ENCODE results near the gene DYTN.

The DYTN gene

GRCh38 chr2:206626108-206626507 lies 92.1 kb downstream of the DYTN start:
- Mint-ChIP-seq H3K27me3 (peaks cover 16% of the 10 kb centered on the region), H3K36me3 (ENCODE audit: insufficient read depth) (no peaks in the 10 kb centered on the region), H3K4me1 (no peaks in the 10 kb centered on the region), H3K9me3 (no peaks in the 10 kb centered on the region), H3K27ac (ENCODE audit: low read depth) (no peak overlapping the region), H3K4me3 (no peak overlapping the region)
- DNase-seq (ENCODE audit: low spot score in 2 of 2) (no peak), ATAC-seq (replicated peaks; ENCODE audit: extremely low read depth, poor library complexity, severe bottlenecking) (no peak)

GRCh38 chr2:206619011-206619410 lies 99.2 kb downstream of the DYTN start:
- H3K27ac Mint-ChIP-seq (ENCODE audit: low read depth): no peak overlapping the region
- H3K27me3 Mint-ChIP-seq: peaks cover 10% of the 10 kb centered on the region

GRCh38 chr2:206616151-206616550 lies 102.0 kb downstream of the DYTN start:
- H3K9me3 Mint-ChIP-seq: no peaks in the 10 kb centered on the region

More at GRCh38 chr2:206619011-206619410, 99.2 kb downstream of the DYTN start:
- no peaks in the 10 kb centered on the region for H3K4me1 Mint-ChIP-seq
- H3K36me3 Mint-ChIP-seq (ENCODE audit: insufficient read depth): no peaks in the 10 kb centered on the region
- H3K4me3 Mint-ChIP-seq: no peak overlapping the region
- no peak for DNase-seq (ENCODE audit: low spot score in 2 of 2)
- no peak for ATAC-seq (replicated peaks; ENCODE audit: extremely low read depth, poor library complexity, severe bottlenecking)
- no peaks in the 10 kb centered on the region for H3K9me3 Mint-ChIP-seq

GRCh38 chr2:206615417-206616089 lies 102.6 kb downstream of the DYTN start:
- ATAC-seq (replicated peaks; ENCODE audit: extremely low read depth, poor library complexity, severe bottlenecking) (no peak), DNase-seq (ENCODE audit: low spot score in 2 of 2) (no peak)
- peaks cover 10% of the 10 kb centered on the region for H3K27me3 Mint-ChIP-seq
- H3K9me3 Mint-ChIP-seq: no peaks in the 10 kb centered on the region
- H3K27ac Mint-ChIP-seq (ENCODE audit: low read depth): no peak overlapping the region
- no peak overlapping the region for H3K4me3 Mint-ChIP-seq
- no peaks in the 10 kb centered on the region for H3K4me1 Mint-ChIP-seq
- H3K36me3 Mint-ChIP-seq (ENCODE audit: insufficient read depth): no peaks in the 10 kb centered on the region

More at GRCh38 chr2:206616151-206616550, 102.0 kb downstream of the DYTN start:
- H3K27me3 Mint-ChIP-seq: peaks cover 10% of the 10 kb centered on the region
- ATAC-seq (replicated peaks; ENCODE audit: extremely low read depth, poor library complexity, severe bottlenecking) (no peak), DNase-seq (ENCODE audit: low spot score in 2 of 2) (no peak)
- no peak overlapping the region for H3K27ac Mint-ChIP-seq (ENCODE audit: low read depth)
- H3K36me3 Mint-ChIP-seq (ENCODE audit: insufficient read depth): no peaks in the 10 kb centered on the region
- no peaks in the 10 kb centered on the region for H3K4me1 Mint-ChIP-seq
- no peak overlapping the region for H3K4me3 Mint-ChIP-seq

GRCh38 chr2:206614811-206615210 lies 103.4 kb downstream of the DYTN start:
- ATAC-seq (replicated peaks; ENCODE audit: extremely low read depth, poor library complexity, severe bottlenecking) (no peak), DNase-seq (ENCODE audit: low spot score in 2 of 2) (no peak)
- Mint-ChIP-seq H3K4me1 (no peaks in the 10 kb centered on the region), H3K4me3 (no peak overlapping the region), H3K27me3 (peaks cover 10% of the 10 kb centered on the region), H3K36me3 (ENCODE audit: insufficient read depth) (no peaks in the 10 kb centered on the region), H3K27ac (ENCODE audit: low read depth) (no peak overlapping the region), H3K9me3 (no peaks in the 10 kb centered on the region)

- no peaks in the 10 kb centered on the region for H3K4me1 Mint-ChIP-seq
- no peak for DNase-seq (ENCODE audit: low spot score in 2 of 2)
- no peaks in the 10 kb centered on the region for H3K27me3 Mint-ChIP-seq
- H3K9me3 Mint-ChIP-seq: no peaks in the 10 kb centered on the region
- H3K4me3 Mint-ChIP-seq: no peak overlapping the region
- no peak overlapping the region for H3K27ac Mint-ChIP-seq (ENCODE audit: low read depth)
- ATAC-seq (replicated peaks; ENCODE audit: extremely low read depth, poor library complexity, severe bottlenecking): no peak
- H3K36me3 Mint-ChIP-seq (ENCODE audit: insufficient read depth): no peaks in the 10 kb centered on the region
Observed at GRCh38 chr2:206611736-206612135, 106.5 kb downstream of the DYTN start.

GRCh38 chr2:206611191-206611590 lies 107.0 kb downstream of the DYTN start:
- ATAC-seq (replicated peaks; ENCODE audit: extremely low read depth, poor library complexity, severe bottlenecking) (no peak), DNase-seq (ENCODE audit: low spot score in 2 of 2) (no peak)
- no peaks in the 10 kb centered on the region for H3K9me3 Mint-ChIP-seq
- H3K27me3 Mint-ChIP-seq: no peaks in the 10 kb centered on the region
- H3K36me3 Mint-ChIP-seq (ENCODE audit: insufficient read depth): no peaks in the 10 kb centered on the region
- no peak overlapping the region for H3K27ac Mint-ChIP-seq (ENCODE audit: low read depth)
- H3K4me3 Mint-ChIP-seq: no peak overlapping the region
- H3K4me1 Mint-ChIP-seq: no peaks in the 10 kb centered on the region

- no peaks in the 10 kb centered on the region for H3K9me3 Mint-ChIP-seq
- no peaks in the 10 kb centered on the region for H3K4me1 Mint-ChIP-seq
- H3K27me3 Mint-ChIP-seq: no peaks in the 10 kb centered on the region
- DNase-seq (ENCODE audit: low spot score in 2 of 2): no peak
- no peaks in the 10 kb centered on the region for H3K36me3 Mint-ChIP-seq (ENCODE audit: insufficient read depth)
- no peak overlapping the region for H3K4me3 Mint-ChIP-seq
- no peak for ATAC-seq (replicated peaks; ENCODE audit: extremely low read depth, poor library complexity, severe bottlenecking)
- H3K27ac Mint-ChIP-seq (ENCODE audit: low read depth): no peak overlapping the region
Observed at GRCh38 chr2:206610451-206610850, 107.7 kb downstream of the DYTN start.

GRCh38 chr2:206603243-206603642 lies 115.0 kb downstream of the DYTN start:
- Mint-ChIP-seq H3K27ac (ENCODE audit: low read depth) (no peak overlapping the region), H3K9me3 (no peaks in the 10 kb centered on the region), H3K27me3 (no peaks in the 10 kb centered on the region), H3K4me1 (no peaks in the 10 kb centered on the region), H3K36me3 (ENCODE audit: insufficient read depth) (no peaks in the 10 kb centered on the region), H3K4me3 (no peak overlapping the region)
- ATAC-seq (replicated peaks; ENCODE audit: extremely low read depth, poor library complexity, severe bottlenecking) (no peak), DNase-seq (ENCODE audit: low spot score in 2 of 2) (no peak)

Measured in central memory CD8-positive, alpha-beta T cell (primary cell).